ENCODE results near the gene ITGBL1.

Gene ITGBL1

DNA sequence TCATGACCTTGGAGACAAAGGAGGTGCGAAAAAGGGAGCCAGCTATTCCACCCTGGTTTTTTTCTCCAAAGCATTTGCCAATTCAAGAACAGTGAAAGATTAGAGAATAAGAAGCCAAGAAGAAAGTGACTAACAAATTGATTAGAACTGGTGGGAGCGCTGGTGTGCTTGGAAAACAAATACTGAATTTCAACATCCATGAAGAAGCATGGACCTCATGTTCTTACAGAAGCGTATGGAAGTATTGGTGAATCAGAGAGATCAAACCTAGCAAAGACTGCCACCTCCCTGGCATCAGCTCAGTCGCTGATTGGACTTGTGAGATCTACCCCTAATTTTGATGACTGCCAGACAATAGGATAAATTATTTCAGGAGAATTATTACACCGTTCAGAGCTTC lies 195.3 kb downstream of the ITGBL1 start:
- Histone ChIP-seq H3K27ac (no peak overlapping the region), H3K4me3 (ENCODE audit: low read depth, low read length) (no peak overlapping the region), H3K36me3 (no peaks in the 10 kb centered on the region), H3K27me3 (ENCODE audit: insufficient read depth, low read depth, severe bottlenecking) (no peaks in the 10 kb centered on the region), H3K9me3 (ENCODE audit: severe bottlenecking) (no peaks in the 10 kb centered on the region)
- TF ChIP-seq, protein P1, sequence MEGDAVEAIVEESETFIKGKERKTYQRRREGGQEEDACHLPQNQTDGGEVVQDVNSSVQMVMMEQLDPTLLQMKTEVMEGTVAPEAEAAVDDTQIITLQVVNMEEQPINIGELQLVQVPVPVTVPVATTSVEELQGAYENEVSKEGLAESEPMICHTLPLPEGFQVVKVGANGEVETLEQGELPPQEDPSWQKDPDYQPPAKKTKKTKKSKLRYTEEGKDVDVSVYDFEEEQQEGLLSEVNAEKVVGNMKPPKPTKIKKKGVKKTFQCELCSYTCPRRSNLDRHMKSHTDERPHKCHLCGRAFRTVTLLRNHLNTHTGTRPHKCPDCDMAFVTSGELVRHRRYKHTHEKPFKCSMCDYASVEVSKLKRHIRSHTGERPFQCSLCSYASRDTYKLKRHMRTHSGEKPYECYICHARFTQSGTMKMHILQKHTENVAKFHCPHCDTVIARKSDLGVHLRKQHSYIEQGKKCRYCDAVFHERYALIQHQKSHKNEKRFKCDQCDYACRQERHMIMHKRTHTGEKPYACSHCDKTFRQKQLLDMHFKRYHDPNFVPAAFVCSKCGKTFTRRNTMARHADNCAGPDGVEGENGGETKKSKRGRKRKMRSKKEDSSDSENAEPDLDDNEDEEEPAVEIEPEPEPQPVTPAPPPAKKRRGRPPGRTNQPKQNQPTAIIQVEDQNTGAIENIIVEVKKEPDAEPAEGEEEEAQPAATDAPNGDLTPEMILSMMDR (IDR thresholded peaks at IDR 0.05; ENCODE audit: low read depth, low read length), result no peak
- DNase-seq, result no peak

DNA sequence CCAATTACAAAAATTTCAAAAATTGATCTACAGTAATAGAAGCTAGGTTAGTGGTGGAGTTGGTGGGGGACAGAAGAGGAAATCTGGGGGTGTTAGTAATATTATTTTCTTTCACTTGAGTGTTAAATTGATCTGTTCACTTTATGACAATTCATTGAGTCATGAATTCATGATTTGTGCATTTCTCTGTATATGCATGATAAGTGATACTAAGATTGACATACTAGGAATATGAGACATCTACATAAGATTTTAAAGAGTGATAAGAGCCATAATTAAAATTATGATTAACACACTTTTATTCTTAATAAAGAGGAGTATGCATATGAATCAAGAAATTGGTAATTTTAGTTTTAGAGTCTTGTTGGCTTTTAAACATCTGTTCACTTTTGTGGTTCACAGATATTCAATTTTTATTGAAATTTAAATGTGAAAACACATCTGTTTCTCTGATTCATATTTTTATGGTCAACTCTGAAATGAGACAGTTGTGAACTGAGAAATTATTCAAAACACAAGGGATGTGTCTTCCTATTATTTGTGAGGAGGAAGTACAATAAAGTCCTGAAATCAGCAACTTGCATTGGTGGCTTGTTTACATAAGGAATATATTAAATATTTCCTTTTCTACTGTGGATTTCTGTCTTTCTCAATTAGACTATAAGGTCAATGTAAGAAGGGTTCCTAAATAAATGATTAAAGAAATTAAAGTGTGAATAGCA lies 196.5 kb downstream of the ITGBL1 start:
- H3K36me3 ChIP-seq, result no peaks in the 10 kb centered on the region
- H3K9me3 ChIP-seq (ENCODE audit: severe bottlenecking), result no peaks in the 10 kb centered on the region
- H3K4me3 ChIP-seq (ENCODE audit: low read depth, low read length), result no peak overlapping the region
- H3K27me3 ChIP-seq (ENCODE audit: insufficient read depth, low read depth, severe bottlenecking), result no peaks in the 10 kb centered on the region
- H3K27ac ChIP-seq, result no peak overlapping the region
- TF ChIP-seq, protein P1 (IDR thresholded peaks at IDR 0.05; ENCODE audit: low read depth, low read length), result no peak
- DNase-seq, result no peak

DNA sequence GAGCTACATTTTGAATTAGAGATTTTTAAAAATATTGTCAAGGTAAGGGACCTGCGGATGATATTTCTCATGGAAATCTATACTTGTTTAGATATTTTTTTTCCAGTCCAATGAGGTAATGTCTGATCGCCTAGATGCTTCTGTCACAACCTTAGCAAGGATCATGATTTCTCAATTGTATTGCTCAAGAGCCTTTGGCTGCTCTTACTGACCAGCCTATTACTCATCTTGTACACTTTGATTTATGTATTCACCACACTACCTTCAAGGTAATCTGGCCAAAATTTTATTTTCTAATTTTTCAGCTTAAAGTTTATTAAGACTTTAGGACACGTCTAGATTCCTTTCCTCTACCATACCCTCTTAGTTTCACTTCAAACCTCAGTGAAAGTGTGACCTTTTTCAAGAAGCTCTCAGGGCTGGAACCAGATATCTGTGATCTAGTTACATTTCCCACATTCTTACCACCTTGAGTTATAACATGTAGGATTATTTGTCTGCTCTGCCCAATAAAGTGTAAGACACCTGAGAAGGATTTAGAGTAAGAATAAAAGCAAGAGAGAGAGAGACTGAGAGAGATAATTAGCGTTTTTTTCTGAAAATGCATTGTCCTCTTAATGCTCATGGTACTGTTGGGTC lies 197.1 kb downstream of the ITGBL1 start:
- no peak for DNase-seq
- Histone ChIP-seq H3K27ac (no peak overlapping the region), H3K9me3 (ENCODE audit: severe bottlenecking) (no peaks in the 10 kb centered on the region), H3K27me3 (ENCODE audit: insufficient read depth, low read depth, severe bottlenecking) (no peaks in the 10 kb centered on the region), H3K36me3 (no peaks in the 10 kb centered on the region), H3K4me3 (ENCODE audit: low read depth, low read length) (no peak overlapping the region)
- TF ChIP-seq, protein P1 (IDR thresholded peaks at IDR 0.05; ENCODE audit: low read depth, low read length), result no peak

DNA sequence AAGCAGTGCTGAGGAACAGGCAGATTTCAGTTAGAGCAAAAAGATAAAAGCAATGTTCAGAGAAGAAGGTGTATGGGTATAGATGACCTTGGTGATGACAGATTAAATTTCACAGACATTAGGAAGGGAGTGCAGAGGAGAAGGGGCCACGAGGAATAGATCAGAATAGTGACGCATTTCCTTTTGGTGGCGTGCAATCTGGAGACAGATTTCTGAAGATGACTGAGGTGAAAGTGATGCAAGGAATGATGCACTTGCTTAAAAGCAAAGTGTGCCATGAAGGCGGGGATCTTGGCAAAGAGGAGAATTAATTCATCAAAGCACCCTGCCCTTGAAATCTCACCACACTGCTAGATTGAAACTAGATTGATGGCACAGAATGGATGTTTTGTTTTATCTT lies 202.4 kb downstream of the ITGBL1 start:
- TF ChIP-seq, protein P1 (IDR thresholded peaks at IDR 0.05; ENCODE audit: low read depth, low read length), result no peak
- no peak for DNase-seq

DNA sequence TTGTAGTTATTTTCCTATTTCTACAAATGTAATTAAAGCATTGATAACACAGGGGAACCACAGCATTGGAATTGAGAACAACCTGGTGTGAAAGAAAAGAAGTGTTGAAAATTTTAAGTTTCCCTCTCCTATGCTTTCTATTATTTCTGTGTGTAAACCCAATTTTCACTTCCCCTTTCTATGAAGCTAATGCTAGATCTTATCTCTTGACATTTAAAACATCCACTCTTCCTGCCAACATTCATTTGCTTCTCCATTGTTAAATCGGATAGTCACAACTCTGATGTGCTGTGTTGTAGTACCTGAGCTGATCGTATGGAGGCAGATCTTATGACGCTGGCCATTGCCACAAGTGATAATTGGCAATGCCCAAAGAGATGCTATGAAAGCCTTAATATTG lies 203.0 kb downstream of the ITGBL1 start:
- H3K27me3 ChIP-seq (ENCODE audit: insufficient read depth, low read depth, severe bottlenecking), result no peaks in the 10 kb centered on the region
- H3K27ac ChIP-seq, result no peak overlapping the region
- H3K4me3 ChIP-seq (ENCODE audit: low read depth, low read length), result no peak overlapping the region
- no peaks in the 10 kb centered on the region for H3K9me3 ChIP-seq (ENCODE audit: severe bottlenecking)
- no peak for DNase-seq
- TF ChIP-seq, protein P1 (IDR thresholded peaks at IDR 0.05; ENCODE audit: low read depth, low read length), result no peak
- H3K36me3 ChIP-seq, result no peaks in the 10 kb centered on the region

More for the DNA sequence above, 202.4 kb downstream of the ITGBL1 start:
- Histone ChIP-seq H3K36me3 (no peaks in the 10 kb centered on the region), H3K9me3 (ENCODE audit: severe bottlenecking) (no peaks in the 10 kb centered on the region), H3K4me3 (ENCODE audit: low read depth, low read length) (no peak overlapping the region), H3K27ac (no peak overlapping the region), H3K27me3 (ENCODE audit: insufficient read depth, low read depth, severe bottlenecking) (no peaks in the 10 kb centered on the region)

All from WERI-Rb-1 (cell line).